Measurements from ENCODE around the gene RUNX2.
A peak's percentile ranks its signal among the peaks of the same experiment; 100 is the strongest.
"Not testable (repeated sequence)": the region's sequence is repeated elsewhere in the genome, so short reads cannot be mapped to it uniquely, and the experiment has no call there.

RUNX2 gene

DNA sequence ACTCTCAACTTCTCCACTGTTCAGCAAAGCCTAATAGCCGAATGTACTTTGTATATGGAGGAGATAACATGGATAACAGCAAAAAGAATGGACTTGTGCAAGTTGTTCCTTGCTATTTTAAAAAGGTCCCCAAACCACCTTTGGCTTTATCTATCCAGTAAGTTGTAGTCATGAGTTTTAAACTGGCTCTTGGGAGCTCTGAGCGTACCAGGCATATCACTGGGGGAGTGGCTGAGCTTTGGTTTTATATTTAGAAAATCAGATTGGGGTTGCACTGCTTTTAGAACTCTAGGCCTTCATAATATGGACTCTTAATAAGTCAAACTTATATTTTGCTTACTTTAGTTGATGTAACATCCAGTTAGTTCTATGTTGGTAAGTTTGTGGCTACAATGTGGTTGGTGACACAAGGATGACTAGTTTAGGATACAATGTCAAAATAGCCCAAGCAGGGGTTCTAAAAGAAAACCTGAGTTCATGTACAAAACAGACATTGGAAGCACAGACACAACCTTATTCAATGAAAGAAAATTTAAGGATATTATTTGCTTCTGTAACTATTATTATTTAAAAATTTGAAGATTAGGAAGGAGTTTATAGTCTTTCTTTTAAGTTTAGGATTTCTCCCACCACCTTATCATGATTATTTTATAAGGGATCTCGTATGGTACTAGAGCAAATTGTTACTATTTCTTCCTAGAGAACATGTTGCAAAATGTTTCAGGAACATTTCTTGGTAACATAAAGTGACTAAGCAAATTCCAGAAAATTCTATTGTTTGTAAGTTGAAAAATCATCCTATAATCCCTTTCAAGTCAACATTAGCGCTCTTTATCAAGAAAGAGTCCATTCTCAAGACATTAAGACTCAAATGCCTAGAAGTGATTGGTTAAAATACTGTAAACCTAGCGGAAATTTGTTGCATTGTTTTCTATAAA lies 215.4 kb downstream of the RUNX2 start:
- DNase-seq (ENCODE audit: insufficient read length, low spot score) (no peak), FAIRE-seq (no peak)

DNA sequence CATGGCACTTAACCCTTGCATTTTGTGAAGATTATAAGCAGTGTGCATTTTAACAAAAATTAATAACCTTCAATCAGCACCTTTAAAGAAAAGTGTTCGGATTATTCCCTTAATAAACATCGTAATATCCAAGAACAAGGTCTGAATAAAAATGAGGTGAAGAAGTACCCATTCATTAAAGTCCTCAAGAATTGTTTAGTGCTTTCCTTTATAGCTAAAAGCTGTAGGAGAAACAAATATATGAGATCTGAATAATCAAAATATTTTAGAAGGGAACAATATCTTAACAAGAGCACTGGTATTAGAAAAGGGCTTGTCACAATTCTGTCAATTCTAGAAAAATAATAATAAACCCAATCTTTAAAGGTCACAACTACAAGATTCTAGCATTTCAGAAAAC lies 217.3 kb downstream of the RUNX2 start:
- DNase-seq (ENCODE audit: insufficient read length, low spot score) = no peak
- FAIRE-seq = no peak

DNA sequence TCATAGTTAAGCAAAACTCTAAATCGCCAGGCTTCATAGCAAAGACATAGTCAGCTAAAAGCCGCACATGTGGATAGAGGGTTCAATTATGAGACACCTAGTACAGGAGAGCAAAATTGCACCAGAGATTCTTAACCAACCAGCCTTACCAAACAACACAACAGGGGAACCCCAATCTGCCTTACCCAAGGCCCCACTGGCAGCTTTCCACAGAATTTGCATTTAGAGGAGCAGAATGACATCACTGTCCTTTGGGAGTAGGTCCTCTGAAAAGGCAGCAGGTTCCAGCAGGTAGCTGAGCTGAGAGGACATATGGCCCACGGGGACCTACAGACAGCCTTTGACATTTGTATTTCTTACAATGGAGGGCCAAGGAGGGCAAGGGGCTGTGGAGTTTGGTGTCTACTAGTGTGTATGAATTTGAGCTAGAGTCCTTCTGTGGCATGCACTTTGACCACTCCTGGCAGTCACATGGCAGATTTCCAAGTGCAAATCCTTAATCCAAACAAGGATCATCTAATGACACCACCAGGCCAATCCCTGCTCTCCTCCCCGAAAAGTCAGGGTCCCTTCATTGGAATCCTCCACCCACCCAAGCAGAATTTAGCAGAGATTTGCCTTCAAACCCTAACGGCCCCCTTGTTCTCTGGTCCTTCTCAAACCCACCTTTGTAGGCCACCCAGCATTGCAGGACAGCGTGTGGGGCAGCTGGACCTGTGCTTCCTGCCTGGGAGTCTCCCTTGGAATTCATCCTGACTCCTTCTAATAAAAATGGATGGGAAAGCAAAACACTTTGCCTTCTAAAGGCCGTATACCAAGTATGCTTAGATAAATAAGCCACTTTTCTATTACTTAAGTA lies 220.8 kb downstream of the RUNX2 start:
- DNase-seq (ENCODE audit: insufficient read length, low spot score) (no peak), FAIRE-seq (no peak)

DNA sequence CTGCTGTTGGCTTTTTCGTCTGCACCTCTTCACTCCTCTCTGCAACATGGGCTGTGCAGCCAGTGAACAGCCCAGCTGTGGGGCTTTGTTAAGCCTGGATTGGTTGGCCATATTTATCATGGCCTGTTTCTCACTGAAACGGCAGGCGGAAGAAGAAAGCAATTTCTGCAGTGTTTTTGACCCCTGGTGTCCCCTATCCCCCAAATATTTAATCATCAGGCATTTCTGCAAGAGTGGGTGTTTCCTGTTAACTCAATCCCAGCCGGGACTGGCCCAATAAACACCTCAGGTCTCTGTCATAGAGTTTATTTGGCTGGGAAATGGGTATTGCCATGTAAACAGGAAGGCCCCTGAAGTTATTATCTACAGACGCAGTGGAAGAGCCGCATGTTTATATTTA lies 224.4 kb downstream of the RUNX2 start:
- no peak for DNase-seq (ENCODE audit: insufficient read length, low spot score)
- no peak for FAIRE-seq

DNA sequence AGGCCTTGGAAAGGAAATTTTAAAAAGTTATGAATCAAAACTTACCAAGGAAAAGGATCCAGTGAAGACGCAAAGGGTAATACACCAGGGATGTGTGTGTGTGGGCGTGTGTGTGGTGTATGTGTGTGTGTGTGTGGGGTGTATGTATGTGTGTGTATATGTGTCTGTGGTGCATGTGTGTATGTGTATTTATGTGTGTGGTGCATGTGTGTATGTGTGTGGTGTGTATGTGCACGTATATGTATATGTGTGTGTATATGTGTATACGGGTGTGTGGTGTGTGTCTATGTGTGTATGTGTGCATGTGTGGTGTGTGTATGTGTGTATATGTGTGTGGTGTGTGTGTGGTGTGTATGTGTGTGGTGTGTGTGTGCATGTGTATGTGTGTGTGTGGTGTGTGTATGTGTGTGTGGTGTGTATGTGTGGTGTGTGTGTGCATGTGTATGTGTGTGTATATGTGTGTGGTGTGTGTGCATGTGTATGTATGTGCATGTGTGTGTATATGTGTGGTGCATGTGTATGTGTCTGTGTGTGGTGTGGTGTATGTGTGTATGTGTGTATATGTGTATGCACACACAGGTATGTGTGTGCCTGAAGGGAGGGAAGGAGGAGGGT lies 225.7 kb downstream of the RUNX2 start:
- FAIRE-seq = peak; percentile 100
- DNase-seq (ENCODE audit: insufficient read length, low spot score) = no peak

DNA sequence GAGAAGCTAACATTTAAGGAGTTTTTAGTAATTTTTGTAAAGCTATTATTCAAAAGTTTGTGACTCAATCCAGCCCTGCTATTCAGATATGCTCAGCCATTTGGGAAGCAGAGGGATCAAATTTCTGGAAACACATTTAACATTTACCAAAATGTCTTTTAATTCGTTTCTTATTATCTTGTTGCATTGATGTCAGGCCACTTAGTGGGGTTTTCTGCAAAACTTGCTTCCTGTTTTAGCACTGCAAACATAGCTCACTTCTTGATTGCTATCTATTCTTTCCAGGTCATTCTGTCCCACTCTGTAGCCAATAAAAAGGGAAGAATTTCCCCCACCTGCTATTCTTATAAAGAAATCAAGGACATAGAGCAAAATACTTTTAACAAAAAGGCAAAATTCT lies 226.5 kb downstream of the RUNX2 start:
- DNase-seq (ENCODE audit: insufficient read length, low spot score) (no peak), FAIRE-seq (no peak)

DNA sequence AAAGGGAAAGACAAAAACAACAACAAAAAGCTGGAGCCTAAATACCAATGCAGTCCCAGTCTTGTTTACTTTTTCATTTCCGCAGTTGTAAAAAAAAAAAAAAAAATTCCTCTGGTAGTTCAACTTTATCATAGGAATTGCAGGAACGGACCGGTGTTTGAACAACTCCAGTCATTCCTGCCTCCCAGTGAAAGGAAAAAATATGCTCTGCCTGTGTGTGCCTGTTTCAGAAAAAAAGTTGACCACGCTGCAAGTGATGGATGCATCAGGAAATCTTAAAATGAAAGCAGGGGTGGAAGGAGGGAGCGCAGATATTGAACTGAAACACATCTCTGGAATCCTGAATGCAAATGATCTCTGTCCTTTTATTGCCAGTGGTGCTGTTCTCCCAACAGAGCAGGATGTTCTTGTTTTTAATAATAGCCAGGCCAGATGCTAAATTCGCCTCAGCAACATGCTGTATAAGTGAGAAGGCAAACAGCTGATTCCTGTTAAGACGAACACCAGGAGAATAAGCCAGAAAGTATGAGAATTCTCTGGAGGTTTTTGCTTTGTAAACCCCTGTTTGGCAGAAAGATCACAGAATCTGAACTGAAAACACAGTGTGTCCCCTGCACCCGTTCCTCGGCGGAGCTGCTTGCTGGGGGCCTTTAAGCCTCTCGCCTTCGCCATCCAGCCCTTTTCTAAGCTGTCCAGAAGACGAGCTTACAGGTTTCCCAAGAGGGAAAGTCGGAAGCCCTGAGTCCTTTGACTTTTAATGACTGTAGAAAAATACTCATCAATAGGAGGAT lies 228.0 kb downstream of the RUNX2 start:
- no peak for DNase-seq (ENCODE audit: insufficient read length, low spot score)
- FAIRE-seq = peak; percentile 36

DNA sequence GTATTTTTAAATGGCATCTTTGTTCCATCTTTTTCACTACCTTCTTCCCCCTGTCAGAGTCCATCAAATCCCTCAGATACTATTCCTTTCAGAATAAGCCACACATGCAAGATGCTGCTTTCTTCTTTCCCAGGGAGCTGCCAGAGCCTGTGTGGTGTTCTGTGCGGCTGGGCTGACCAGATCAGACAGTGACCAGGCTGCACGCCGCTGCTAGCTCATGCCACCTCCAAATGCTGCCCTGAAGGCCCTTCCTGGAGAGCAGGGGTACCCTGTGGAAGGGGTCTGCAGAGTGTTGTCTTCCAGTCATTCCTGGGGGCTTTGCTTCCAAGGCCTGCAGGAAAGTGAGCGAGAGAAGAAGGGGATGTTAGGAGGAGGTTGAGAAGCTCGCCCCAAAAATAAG lies 228.7 kb downstream of the RUNX2 start:
- FAIRE-seq (no peak), DNase-seq (ENCODE audit: insufficient read length, low spot score) (no peak)

DNA sequence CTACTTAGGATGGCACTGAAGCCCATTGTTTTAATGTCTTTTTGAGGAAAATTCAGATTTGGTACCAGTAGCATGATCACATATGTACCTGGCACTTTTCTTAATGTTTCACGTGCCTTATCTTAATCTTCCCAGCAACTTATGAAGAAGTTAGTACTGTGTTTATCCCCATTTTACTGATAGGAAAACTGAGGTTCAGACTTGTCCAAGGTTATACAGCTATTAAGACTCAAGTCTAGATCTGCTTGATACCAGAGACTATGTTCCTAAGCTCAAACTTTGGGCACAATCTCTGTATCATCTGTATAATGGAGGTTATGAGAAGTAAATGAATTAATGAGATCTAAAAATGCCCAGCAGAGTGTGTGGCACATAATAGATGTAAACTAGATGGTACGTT lies 229.3 kb downstream of the RUNX2 start:
- FAIRE-seq (no peak), DNase-seq (ENCODE audit: insufficient read length, low spot score) (no peak)

DNA sequence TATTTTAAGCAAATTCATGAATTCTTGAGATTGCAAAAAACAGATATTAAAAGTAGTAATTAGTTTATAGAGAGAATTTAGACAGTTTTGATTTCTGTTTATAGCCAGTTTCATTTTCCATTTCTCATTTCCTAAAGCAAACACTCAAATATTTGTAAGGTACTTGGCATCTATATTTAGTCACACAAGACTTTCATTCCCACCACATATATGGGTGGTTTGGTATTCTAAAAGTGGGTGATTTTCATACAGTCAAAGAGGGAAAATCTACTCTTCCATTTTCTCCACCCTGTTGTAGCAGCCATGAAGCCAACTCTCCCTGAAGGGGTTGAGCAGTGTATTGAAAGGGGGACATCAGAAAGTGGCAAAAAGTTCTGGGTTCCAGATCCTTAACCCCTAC lies 230.7 kb downstream of the RUNX2 start:
- no peak for FAIRE-seq
- no peak for DNase-seq (ENCODE audit: insufficient read length, low spot score)

DNA sequence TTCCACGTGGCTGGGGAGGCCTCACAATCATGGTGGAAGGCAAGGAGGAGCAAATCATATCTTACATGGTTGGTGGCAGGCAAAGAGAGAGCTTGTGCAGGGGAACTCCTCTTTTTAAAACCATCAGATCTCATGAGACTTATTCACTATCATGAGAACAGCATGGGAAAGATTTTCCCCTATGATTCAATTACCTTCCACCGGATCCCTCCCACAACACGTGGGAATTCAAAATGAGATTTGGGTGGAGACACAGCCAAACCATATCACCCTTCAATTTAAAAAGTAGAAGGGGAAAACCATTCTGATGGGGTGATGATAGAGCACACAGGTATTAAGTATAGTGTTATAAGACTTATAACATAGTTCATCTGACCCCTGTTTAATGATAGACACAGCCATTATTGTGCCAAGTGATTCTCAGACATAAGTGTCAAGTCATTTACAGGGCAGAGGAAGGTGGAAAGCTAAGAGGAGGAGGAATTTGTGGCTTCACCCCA lies 232.2 kb downstream of the RUNX2 start:
- FAIRE-seq; DNase-seq (ENCODE audit: insufficient read length, low spot score): not testable (repeated sequence)

DNA sequence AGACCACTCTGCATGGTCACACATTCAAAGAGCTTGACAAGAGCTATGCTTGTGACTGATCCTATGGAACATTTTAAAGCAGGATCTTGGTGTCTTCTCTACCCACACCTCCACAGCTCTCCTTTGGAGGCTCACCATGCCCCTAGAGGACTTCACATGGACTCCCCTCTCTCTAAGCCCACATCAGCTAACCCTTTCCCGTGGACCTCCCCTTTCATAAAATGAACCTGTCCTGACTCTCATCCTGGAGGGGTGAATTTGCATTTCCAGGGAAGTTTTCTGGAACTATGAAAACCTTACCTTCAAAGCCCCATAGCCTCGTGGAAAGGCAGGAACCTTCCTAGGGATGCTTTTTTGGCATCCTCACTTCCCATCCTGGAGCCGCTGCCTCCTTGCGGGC lies 234.0 kb downstream of the RUNX2 start:
- FAIRE-seq = no peak
- DNase-seq (ENCODE audit: insufficient read length, low spot score) = no peak

DNA sequence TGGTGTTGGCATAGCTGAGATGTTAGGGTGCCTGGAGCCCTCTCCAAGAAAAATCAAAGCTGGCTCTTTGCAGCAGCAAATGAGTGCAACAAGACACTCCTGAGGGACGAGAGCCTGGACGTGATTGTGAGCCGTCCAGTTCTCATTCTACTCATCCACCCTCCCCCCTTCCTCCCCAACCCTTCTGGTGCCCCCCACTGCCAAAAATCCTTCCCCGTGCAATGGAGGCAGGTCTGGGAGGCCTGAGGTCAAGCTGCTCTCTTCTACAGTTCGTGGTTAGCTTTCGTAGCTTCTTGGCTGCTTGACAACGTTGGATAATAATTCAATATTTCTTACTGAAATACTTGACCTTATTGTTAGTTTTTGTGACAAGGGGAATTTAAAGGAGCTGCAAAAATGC lies 234.9 kb downstream of the RUNX2 start:
- DNase-seq (ENCODE audit: insufficient read length, low spot score) = no peak
- no peak for FAIRE-seq

DNA sequence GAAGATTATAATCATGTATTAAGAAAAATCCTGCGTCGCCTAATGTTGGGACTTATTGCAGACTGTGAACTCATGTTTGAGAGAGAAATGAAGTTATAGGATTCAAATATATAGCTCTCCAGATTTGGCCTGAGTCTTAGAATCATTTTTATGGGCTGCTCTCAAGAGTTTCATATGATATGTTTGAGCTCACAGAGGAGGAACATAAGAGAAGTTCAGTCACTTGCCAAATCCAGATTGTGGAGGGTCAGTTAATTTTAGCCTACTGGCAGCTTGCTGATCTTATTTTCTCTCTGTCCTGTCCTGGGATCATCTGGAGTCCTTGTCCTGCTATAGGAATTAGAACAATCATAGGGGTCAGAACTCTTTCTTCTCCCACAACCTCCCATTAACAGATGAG lies 235.7 kb downstream of the RUNX2 start:
- FAIRE-seq = no peak
- no peak for DNase-seq (ENCODE audit: insufficient read length, low spot score)

DNA sequence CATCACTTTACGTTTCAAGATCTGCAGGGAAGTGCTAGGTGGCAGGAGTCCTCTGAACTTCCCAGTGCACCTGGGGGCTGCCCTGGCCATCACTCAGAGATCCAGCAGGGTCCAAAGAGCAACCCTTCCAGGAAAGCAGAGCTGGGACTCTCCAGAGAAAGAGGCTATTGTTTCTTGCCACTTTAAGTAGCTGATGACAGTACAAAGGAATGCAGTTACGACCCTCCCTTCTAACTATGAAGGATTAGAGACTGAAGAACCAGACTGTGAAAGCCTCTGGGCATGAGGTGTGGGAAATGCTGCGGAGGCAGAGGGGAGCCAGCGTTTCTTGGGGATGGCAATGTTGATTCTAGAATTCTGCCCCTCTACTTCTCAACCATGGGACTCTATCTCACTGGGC lies 238.8 kb downstream of the RUNX2 start:
- DNase-seq (ENCODE audit: insufficient read length, low spot score) (peak; percentile 68), FAIRE-seq (peak; percentile 26)

DNA sequence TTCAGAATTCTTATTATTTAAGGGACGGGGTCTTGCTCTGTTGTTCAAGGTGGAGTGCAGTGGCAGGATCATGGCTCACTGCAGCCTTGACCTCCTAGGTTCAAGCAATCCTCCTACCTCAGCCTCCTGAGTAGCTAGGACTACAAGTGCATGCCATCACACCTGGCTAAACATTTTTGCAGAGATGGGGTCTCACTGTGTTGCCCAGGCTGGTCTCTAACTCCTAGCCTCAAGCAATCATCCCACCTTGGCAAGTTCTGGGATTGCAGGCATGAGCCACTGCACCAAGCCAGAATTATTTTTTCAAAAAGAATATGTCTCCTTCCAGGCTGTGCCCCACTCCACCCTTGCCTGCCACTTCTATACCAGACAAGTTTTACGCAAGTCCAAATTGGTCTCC lies 239.7 kb downstream of the RUNX2 start:
- DNase-seq (ENCODE audit: insufficient read length, low spot score) = no peak
- peak; percentile 9 for FAIRE-seq

DNA sequence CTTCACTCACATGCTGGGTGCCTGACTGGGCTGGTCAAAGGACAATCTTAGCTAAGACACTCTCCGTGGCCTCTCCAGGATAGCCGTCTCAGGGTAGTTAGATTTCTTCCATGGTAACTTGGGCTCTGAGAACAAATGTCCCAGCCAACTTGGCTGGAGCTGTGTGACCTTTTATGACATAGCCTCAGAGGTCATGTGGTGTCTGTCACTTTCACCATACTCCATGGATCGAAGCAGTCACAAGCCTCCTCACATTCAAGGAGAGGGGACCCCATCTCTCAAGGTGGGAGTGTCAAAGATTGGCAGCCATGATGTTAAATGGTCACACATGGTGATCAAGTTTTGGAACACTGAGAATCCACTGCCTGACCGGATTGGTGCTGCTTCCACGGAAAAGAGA lies 240.5 kb downstream of the RUNX2 start:
- FAIRE-seq (no peak), DNase-seq (ENCODE audit: insufficient read length, low spot score) (no peak)

DNA sequence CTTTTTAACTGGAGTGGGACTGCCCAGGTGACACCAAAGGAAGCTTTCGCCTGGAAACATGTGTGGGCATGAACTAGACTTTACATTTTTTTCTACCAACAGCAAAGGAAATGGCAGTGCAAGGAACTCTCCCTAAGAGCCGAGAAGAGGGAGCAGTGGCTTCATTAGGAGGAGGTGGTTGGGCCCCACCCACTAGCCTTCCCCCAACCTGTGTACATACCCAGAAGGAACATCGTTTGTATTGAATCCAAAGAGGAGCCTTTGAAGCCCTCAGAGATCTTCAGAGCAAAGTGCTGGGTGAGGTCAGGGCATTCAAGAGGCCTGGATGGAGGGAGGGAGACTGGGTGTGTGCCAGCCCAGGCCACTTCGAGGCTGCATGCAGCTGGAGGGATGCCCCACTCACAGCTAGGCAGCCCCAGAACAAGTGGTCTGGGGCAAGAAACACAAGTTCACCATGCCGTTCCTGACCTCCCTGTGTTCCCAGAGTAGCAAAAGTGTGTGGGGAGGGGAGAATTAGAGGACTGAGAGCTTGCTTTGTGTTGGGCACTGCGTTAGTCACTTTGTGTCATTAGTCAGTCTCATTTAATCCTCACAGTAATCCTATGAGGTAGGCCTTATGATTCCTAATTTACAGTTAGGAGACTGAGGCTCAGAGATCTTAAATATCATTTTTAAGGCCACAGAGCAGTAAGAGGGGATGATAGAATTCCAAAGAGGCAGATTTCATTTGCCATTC lies 241.2 kb downstream of the RUNX2 start:
- no peak for DNase-seq (ENCODE audit: insufficient read length, low spot score)
- FAIRE-seq = peak; percentile 69

DNA sequence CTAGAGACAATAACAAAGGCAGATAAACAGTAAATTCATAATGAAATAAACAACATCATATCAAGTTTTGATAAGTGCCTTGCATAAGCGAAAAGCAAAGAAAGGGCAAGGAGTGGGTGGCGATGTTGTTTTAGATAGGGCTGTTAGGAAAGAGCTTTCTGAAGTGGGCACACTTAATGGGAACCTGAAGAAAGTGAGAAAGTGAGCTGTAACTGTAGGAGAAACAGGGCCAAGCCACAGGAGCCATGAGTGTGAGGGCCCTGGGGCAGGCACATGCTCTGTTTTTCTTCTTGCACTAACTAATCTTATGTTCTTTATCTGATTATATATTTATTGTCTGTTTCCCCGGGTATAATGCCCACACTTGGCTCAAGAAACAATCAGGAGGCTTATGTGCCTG lies 243.0 kb downstream of the RUNX2 start:
- no peak for FAIRE-seq
- no peak for DNase-seq (ENCODE audit: insufficient read length, low spot score)

DNA sequence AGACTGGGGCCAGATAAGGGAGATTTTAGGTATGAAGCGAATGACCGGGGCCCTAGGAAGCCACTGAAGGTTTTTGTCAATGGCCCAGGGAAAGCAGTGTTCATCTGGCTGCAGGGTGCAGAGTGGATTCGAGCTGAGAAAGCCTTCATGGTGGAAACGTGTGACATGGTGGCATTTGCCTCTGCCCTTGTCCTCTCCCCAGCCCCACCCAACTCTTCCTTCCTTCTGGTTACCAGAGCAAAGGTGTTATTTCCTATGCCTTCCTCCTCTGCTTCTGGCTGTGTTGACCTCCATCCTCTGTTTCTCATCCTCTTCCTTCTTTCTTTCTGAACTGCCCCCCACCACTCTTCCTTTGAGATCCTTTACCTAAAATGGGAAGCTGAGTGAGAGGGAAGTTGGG lies 244.7 kb downstream of the RUNX2 start:
- DNase-seq (ENCODE audit: insufficient read length, low spot score) = no peak
- no peak for FAIRE-seq
